HFF-Myc (cell line): ENCODE measurements around the gene TTC8.
"Not testable (repeated sequence)": the region's sequence is repeated elsewhere in the genome, so short reads cannot be mapped to it uniquely, and the experiment has no call there.

Source experiments
- DNase-seq: peaks from one replicate; pipeline ENCODE4 v3.0.0-alpha.2; 2011; ENCODE audit warnings: low read depth; ENCODE audit errors: extremely low read depth
- H3K4me3 ChIP-seq: replicated peaks from 2 replicates; pipeline ENCODE4 v1.5.1; 2011; ENCODE audit warnings: low read depth, mild to moderate bottlenecking, control low read depth, low read length
- CTCF ChIP-seq: IDR thresholded peaks from 2 replicates; pipeline ENCODE4 v1.5.1; 2012; ENCODE audit warnings: mild to moderate bottlenecking, low read depth, low read length, control low read depth; ENCODE audit errors: missing control alignments

The TTC8 gene

GRCh38 chr14:88844980-88845491 lies 20.6 kb downstream of the TTC8 start:
- DNase-seq: no peak
- TF ChIP-seq CTCF: no peak
- no peak overlapping the region for H3K4me3 ChIP-seq

DNA sequence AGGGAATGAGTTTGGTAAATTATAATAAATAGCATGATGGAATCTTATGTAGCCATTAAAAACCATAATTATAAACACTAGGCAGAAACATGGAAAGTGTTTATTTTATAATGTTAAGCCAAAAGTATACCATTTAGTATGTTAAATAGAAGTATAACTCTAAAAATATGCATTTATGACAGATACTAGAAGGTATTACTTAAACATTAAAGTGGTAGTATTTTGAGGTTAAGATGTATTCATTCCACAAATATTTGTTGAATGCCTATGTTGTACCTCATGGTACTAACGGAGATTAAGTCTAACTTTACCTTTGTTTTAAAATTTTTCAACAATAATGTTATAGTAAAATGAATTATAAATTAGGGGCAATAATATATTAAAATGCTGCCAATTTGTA lies 24.1 kb downstream of the TTC8 start:
- no peak for DNase-seq
- H3K4me3 ChIP-seq: no peak overlapping the region
- TF ChIP-seq CTCF: no peak

GRCh38 chr14:88849716-88850115 lies 25.3 kb downstream of the TTC8 start:
- no peak overlapping the region for H3K4me3 ChIP-seq
- TF ChIP-seq CTCF: no peak
- no peak for DNase-seq

- no peak for TF ChIP-seq CTCF
- no peak for DNase-seq
- H3K4me3 ChIP-seq: no peak overlapping the region
Measured at GRCh38 chr14:88851587-88851986, 27.1 kb downstream of the TTC8 start.

- no peak for TF ChIP-seq CTCF
- no peak for DNase-seq
- H3K4me3 ChIP-seq: no peak overlapping the region
Measured at GRCh38 chr14:88852632-88853031, 28.2 kb downstream of the TTC8 start.

- no peak for DNase-seq
- no peak for TF ChIP-seq CTCF
- no peak overlapping the region for H3K4me3 ChIP-seq
Measured at GRCh38 chr14:88853129-88853528, 28.7 kb downstream of the TTC8 start.

GRCh38 chr14:88856786-88857366 lies 32.4 kb downstream of the TTC8 start:
- no peak overlapping the region for H3K4me3 ChIP-seq
- TF ChIP-seq CTCF: no peak
- DNase-seq: no peak

- not testable (repeated sequence) for H3K4me3 ChIP-seq, DNase-seq
Measured at GRCh38 chr14:88857861-88858260, 33.4 kb downstream of the TTC8 start.

- H3K4me3 ChIP-seq, DNase-seq: not testable (repeated sequence)
Measured at GRCh38 chr14:88859118-88859517, 34.7 kb downstream of the TTC8 start.
